HCT116 (cell line): ENCODE data around the gene A3GALT2. TPM values are rescaled to one million over a fixed set of nuclear protein-coding genes. Genes with fewer than 3 reads are reported as not detected.

Experiments
- ATAC-seq: fragments of 200-7000 bp; cut with Tn5 transposase; 2 replicates; pipeline ENCODE4 v1.9.1; 2020; ENCODE audit warnings: mild to moderate bottlenecking, moderate library complexity
- BruUV-seq: library from RNA; stranded (reverse); fragments of 400-500 nt; replicated peaks from 2 replicates; lab custom pipeline; 2021; lab: Mats Ljungman, UMichigan
- CTCF ChIA-PET: fragments of 300-600 bp; sonication (Branson Sonifier 250); formaldehyde crosslinking; loops from one replicate; lab custom pipeline; 2021; ENCODE audit warnings: antibody characterized with exemption; lab: Charles Lee
- POLR2A ChIA-PET: fragments of 300-600, 350-600 bp; sonication (Branson Sonifier 250); formaldehyde crosslinking; loops from one replicate; lab custom pipeline; 2021; ENCODE audit warnings: antibody characterized with exemption; lab: Charles Lee
- RAD21 ChIA-PET, 2 experiments: fragments of 300-600 bp; sonication (Branson Sonifier 250); formaldehyde crosslinking; loops; one replicate each; lab custom pipeline; 2023; ENCODE audit warnings: low total read pairs in 2 of 2; ENCODE audit not compliant: uncharacterized antibody in 2 of 2, unreplicated experiment in 2 of 2, low non-redundant PET in 1 of 2; lab: Charles Lee
- DNase-seq: peaks from one replicate; pipeline ENCODE4 v3.0.0-alpha.2; 2010; ENCODE audit warnings: low read depth, low spot score
- H2AFZ ChIP-seq: fragments of 200-600 bp; shearing (Covaris generic), sonication (generic); 2 replicates; pipeline ENCODE4 v1.6.1; 2017; ENCODE audit warnings: low read depth, mixed run types, mixed read lengths, antibody characterized with exemption, low read length; ENCODE audit not compliant: poor library complexity, severe bottlenecking
- H3K27ac ChIP-seq: 2 replicates; pipeline ENCODE4 v1.5.1; 2012; ENCODE audit warnings: low read depth, low read length
- H3K27me3 ChIP-seq: fragments of 200-600 bp; sonication (generic); 2 replicates; pipeline ENCODE4 v1.6.1; 2016; ENCODE audit warnings: mixed run types, low read length, mixed read lengths; ENCODE audit not compliant: insufficient read depth
- H3K36me3 ChIP-seq, 2 experiments: fragments of 200-500 bp in 1 of 2; fragments of 200-600 bp in 1 of 2; sonication (Bioruptor generic) in 1 of 2; sonication (generic) in 1 of 2; 2 replicates each; pipeline versions ENCODE4 v1.5.1 to v1.6.1; 2014 to 2016; ENCODE audit warnings: low read length in 2 of 2, inconsistent platforms in 1 of 2, mixed read lengths in 1 of 2, mixed run types in 1 of 2; ENCODE audit not compliant: insufficient read depth in 2 of 2, control insufficient read depth in 1 of 2
- H3K4me1 ChIP-seq, 2 experiments: fragments of 200-600 bp in 1 of 2; sonication (generic) in 1 of 2; 2 replicates each; pipeline versions ENCODE4 v1.5.1 to v1.6.1; 2012 to 2017; ENCODE audit warnings: low read length in 2 of 2, inconsistent platforms in 1 of 2, mild to moderate bottlenecking in 1 of 2, mixed read lengths in 1 of 2, mixed run types in 1 of 2, moderate library complexity in 1 of 2; ENCODE audit not compliant: insufficient read depth in 2 of 2, control insufficient read depth in 1 of 2
- H3K4me2 ChIP-seq: fragments of 200-600 bp; sonication (generic); 2 replicates; pipeline ENCODE4 v1.6.1; 2017; ENCODE audit warnings: mixed run types, low read length, mixed read lengths
- H3K4me3 ChIP-seq, 2 experiments: fragments of 200-600 bp in 1 of 2; sonication (generic) in 1 of 2; replicated peaks in 1 of 2; 2 replicates each; pipeline ENCODE4 v1.5.1; 2011 to 2016; ENCODE audit warnings: low read length in 2 of 2, control low read depth in 1 of 2, low read depth in 1 of 2, mild to moderate bottlenecking in 1 of 2, mixed read lengths in 1 of 2, mixed run types in 1 of 2
- H3K79me2 ChIP-seq: fragments of 200-600 bp; sonication (generic); 2 replicates; pipeline ENCODE4 v1.6.1; 2017; ENCODE audit warnings: mild to moderate bottlenecking, mixed run types, low read length, moderate library complexity, mixed read lengths; ENCODE audit not compliant: insufficient read depth
- H3K9ac ChIP-seq: fragments of 200-600 bp; sonication (generic); 2 replicates; pipeline ENCODE4 v1.6.1; 2016; ENCODE audit warnings: low read length, mixed read lengths
- H3K9me2 ChIP-seq: fragments of 200-600 bp; sonication (generic), shearing (Covaris generic); 2 replicates; pipeline ENCODE4 v1.6.1; 2017; ENCODE audit warnings: mixed run types, mild to moderate bottlenecking, moderate library complexity; ENCODE audit not compliant: insufficient read depth
- H3K9me3 ChIP-seq, 2 experiments: fragments of 200-500 bp in 1 of 2; fragments of 200-600 bp in 1 of 2; sonication (Bioruptor generic) in 1 of 2; sonication (generic) in 1 of 2; 2 replicates each; pipeline ENCODE4 v1.6.1; 2014 to 2017; ENCODE audit warnings: low read length in 2 of 2, mixed read lengths in 2 of 2, inconsistent platforms in 1 of 2, low read depth in 1 of 2, mild to moderate bottlenecking in 1 of 2, mixed run types in 1 of 2, moderate library complexity in 1 of 2; ENCODE audit not compliant: control insufficient read depth in 1 of 2, insufficient read depth in 1 of 2
- H4K20me1 ChIP-seq: fragments of 200-600 bp; sonication (generic), shearing (Covaris generic); 2 replicates; pipeline ENCODE4 v1.6.1; 2017; ENCODE audit warnings: mixed run types, mild to moderate bottlenecking, moderate library complexity; ENCODE audit not compliant: insufficient read depth
- ATF3 ChIP-seq: IDR thresholded peaks from 2 replicates; pipeline ENCODE4 v1.6.1; 2012
- CEBPB ChIP-seq: IDR thresholded peaks from 2 replicates; pipeline ENCODE4 v1.6.1; 2012; ENCODE audit warnings: low read depth
- JUND ChIP-seq: IDR thresholded peaks from 2 replicates; pipeline ENCODE4 v1.6.1; 2012
- MAX ChIP-seq: IDR thresholded peaks from 2 replicates; pipeline ENCODE4 v1.6.1; 2012
- RAD21 ChIP-seq: IDR thresholded peaks from 2 replicates; pipeline ENCODE4 v1.6.1; 2012; ENCODE audit warnings: low read depth, mild to moderate bottlenecking
- YY1 ChIP-seq: IDR thresholded peaks from 2 replicates; pipeline ENCODE4 v1.6.1; 2011; ENCODE audit warnings: low read length, low read depth, moderate library complexity, mild to moderate bottlenecking; ENCODE audit not compliant: insufficient replicate concordance; ENCODE audit errors: extremely low read depth
- intact Hi-C: fragments of 100-400 bp; cut with micrococcal nuclease; formaldehyde crosslinking; loops from 2 replicates; pipeline ENCODE4 v1.10.0; 2022
- total RNA-seq: library from RNA; stranded (reverse); gene quantifications from one replicate; pipeline ENCODE4 v1.2.1, GENCODE V29; 2021; ENCODE audit not compliant: unreplicated experiment

A3GALT2 gene
- total RNA-seq, 1 experiment from 2014 or later = not detected

- ChIA-PET CTCF (no interaction called here), RAD21 (no interaction called here), POLR2A (no interaction called here)
- intact Hi-C loops = no loop called here
- Histone ChIP-seq H3K9ac (no peak overlapping the region), H3K9me2 (no peaks in the 10 kb centered on the region), H3K79me2 (no peaks in the 10 kb centered on the region), H3K36me3 (no peaks in the 10 kb centered on the region), H3K4me1 (peaks cover 0 to 8% of the 10 kb centered on the region in 2 experiments; a peak in 2 of 4 replicates), H3K27ac (no peak overlapping the region), H2AFZ (no peak overlapping the region), H3K27me3 (no peaks in the 10 kb centered on the region), H3K4me2 (peak overlapping the region; percentile 27; the same call in 1 of the 2 replicates), H3K9me3 (no peaks in the 10 kb centered on the region), H3K4me3 (no peak overlapping the region), H4K20me1 (no peaks in the 10 kb centered on the region)
- no peak for TF ChIP-seq MAX
- TF ChIP-seq YY1 = peak; percentile 59
- BruUV-seq = no TSS peak
- ATAC-seq (peak; percentile 32; the same call in 1 of the 2 replicates), DNase-seq (no peak)
These were observed 18.6 kb downstream of the A3GALT2 start for GRCh38 chr1:33302325-33302724.

- no peak for ATAC-seq
- Histone ChIP-seq H3K9me2 (no peaks in the 10 kb centered on the region), H3K27ac (no peak overlapping the region), H4K20me1 (no peaks in the 10 kb centered on the region), H3K36me3 (no peaks in the 10 kb centered on the region), H3K9ac (no peak overlapping the region), H2AFZ (no peak overlapping the region), H3K79me2 (no peaks in the 10 kb centered on the region), H3K4me3 (no peak overlapping the region), H3K27me3 (no peaks in the 10 kb centered on the region), H3K9me3 (no peaks in the 10 kb centered on the region), H3K4me1 (peaks cover 0 to 8% of the 10 kb centered on the region in 2 experiments; a peak in 2 of 4 replicates), H3K4me2 (no peak overlapping the region)
- no TSS peak for BruUV-seq
- ChIA-PET POLR2A (no interaction called here), RAD21 (no interaction called here), CTCF (no interaction called here)
- TF ChIP-seq JUND (no peak), ATF3 (no peak), RAD21 (no peak), CEBPB (no peak)
- no peak for DNase-seq
- intact Hi-C loops = no loop called here
These were observed 19.5 kb downstream of the A3GALT2 start for GRCh38 chr1:33301273-33301984.
